DOHH2 (cell line): Measurements from ENCODE around the gene PLPP7.

ENCODE experiments used
- CTCF ChIP-seq: fragments of 200-600 bp; sonication (generic); IDR thresholded peaks from one replicate; pipeline ENCODE4 v1.5.1; 2014; ENCODE audit warnings: antibody characterized with exemption, mild to moderate bottlenecking, low read depth, low read length; ENCODE audit not compliant: poor library complexity, severe bottlenecking
- EZH2phosphoT487 ChIP-seq: fragments of 200-600 bp; sonication (generic); IDR thresholded peaks from 2 replicates; pipeline ENCODE4 v1.6.1; 2017; ENCODE audit warnings: borderline replicate concordance, mild to moderate bottlenecking, antibody characterized with exemption, low read length, moderate library complexity, mixed read lengths

DNA sequence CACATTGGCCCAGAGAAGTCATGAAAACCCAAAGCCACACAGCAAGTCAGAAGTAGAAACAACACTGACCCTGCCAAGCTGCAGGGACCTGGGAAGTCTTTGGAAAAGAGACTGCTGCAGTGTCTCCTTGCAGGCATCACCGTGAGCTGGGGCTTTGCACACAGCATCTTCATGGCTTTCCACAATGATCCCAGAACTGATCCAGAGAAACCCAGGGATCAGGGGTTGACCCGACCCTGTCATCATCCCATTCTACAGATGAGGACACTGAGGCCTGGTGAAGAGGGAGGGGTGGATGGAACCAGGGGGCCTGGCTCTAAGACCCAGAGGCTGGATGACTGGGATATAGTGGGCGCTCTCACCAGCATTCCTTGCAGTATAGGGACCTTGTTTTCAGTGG lies 8.9 kb upstream of the PLPP7 start:
- TF ChIP-seq CTCF, result no peak
- no peak for TF ChIP-seq EZH2phosphoT487
